Adrenal gland (tissue), 19 donors: ENCODE data around the gene ALPK1. TPM values are rescaled to one million over a fixed set of nuclear protein-coding genes. Genes with fewer than 3 reads are reported as not detected.

Experiments used
- DNase-seq, 7 donors: peaks; one replicate each; pipeline ENCODE4 v3.0.0-alpha.2; 2019 to 2020
- H3K27ac ChIP-seq, 5 donors: fragments of 200-600 bp; sonication (generic) in 4 of 5; 1 replicate in 3 of 5; 2 replicates in 2 of 5; pipeline versions ENCODE4 v1.5.1 to v1.8.0; 2016 to 2020; ENCODE audit warnings: mild to moderate bottlenecking in 1 of 5
- H3K27me3 ChIP-seq: fragments of 200-600 bp; 2 replicates; pipeline ENCODE4 v1.8.0; 2021
- H3K36me3 ChIP-seq, 2 donors: fragments of 200-600 bp; replicated peaks in 1 of 2; 1 replicate in 1 of 2; 2 replicates in 1 of 2; pipeline versions ENCODE4 v1.5.1 to v1.8.0; 2018 to 2022
- H3K4me1 ChIP-seq, 2 donors: fragments of 200-600 bp; replicated peaks in 1 of 2; 1 replicate in 1 of 2; 2 replicates in 1 of 2; pipeline versions ENCODE4 v1.5.1 to v1.8.0; 2018 to 2021
- H3K4me3 ChIP-seq, 4 donors: fragments of 200-600 bp; sonication (generic) in 3 of 4; one replicate each; pipeline ENCODE4 v1.5.1; 2016 to 2018
- H3K9me3 ChIP-seq, 3 donors: fragments of 200-600 bp; sonication (generic) in 1 of 3; replicated peaks in 1 of 3; 1 replicate in 2 of 3; 2 replicates in 1 of 3; pipeline versions ENCODE4 v1.5.1 to v1.8.0; 2016 to 2021
- POLR2A ChIP-seq, 2 donors: fragments of 450-650 bp; IDR thresholded peaks; one replicate each; pipeline ENCODE4 v1.6.1; 2017; ENCODE audit warnings: antibody characterized with exemption in 2 of 2, mild to moderate bottlenecking in 2 of 2, moderate library complexity in 1 of 2
- WGBS, 4 donors: extraction: QIAGEN DNeasy Blood & Tissue Kit in 2 of 4; methylation state at CpG; one replicate each; pipeline versions ENCODE4 v1.1.5 to v1.1.7; 2013 to 2017; 5-methylcytosine and 5-hydroxymethylcytosine counted together
- intact Hi-C, 2 donors: fragments of 100-400 bp; cut with DNase I; formaldehyde crosslinking; loops; one replicate each; pipeline versions ENCODE4 v1.14.1 to v1.15.0; 2022 to 2023
- long read RNA-seq, 10 donors: library from polyadenylated mRNA in 3 of 10; unstranded in 2 of 10; stranded (forward) in 1 of 10; transcript quantifications; one replicate each; pipeline ENCODE4 v2.0.0 and lab custom pipeline, GENCODE V29; 2021 to 2026
- polyA plus RNA-seq, 3 donors: library from polyadenylated mRNA; stranded (reverse); fragments of 200-250 nt in 2 of 3; fragments of 350-450 nt in 1 of 3; fragmentation: Illumina TruSeq in 1 of 3; extraction: RNeasy Lipid Tissue Mini Kit (QIAGEN cat#74804) in 1 of 3; gene quantifications; one replicate each; pipeline ENCODE4 v1.2.3, GENCODE V29; 2013 to 2014
- total RNA-seq, 9 donors: library from RNA; depleted of rRNA in 4 of 9; stranded (reverse); fragments of >200 nt in 4 of 9; fragments of 120-200 nt in 1 of 9; fragmentation: NEBNext Ultra II Directional in 1 of 9; extraction: Animal tissue kit (Norgen Biotek cat#: 25700) in 1 of 9; gene quantifications; one replicate each; pipeline versions ENCODE4 v1.1.0 to v1.2.4, GENCODE V29; 2013 to 2023
- TF ChIP-seq, protein P1 (sequence below), 6 experiments: fragments of 450-650 bp in 4 of 6; fragments of 200-600 bp in 2 of 6; sonication (generic) in 1 of 6; IDR thresholded peaks; 1 replicate in 5 of 6; 2 replicates in 1 of 6; pipeline versions ENCODE4 v1.5.1 to v1.8.0; 2016 to 2021; ENCODE audit warnings: antibody characterized with exemption in 6 of 6, mild to moderate bottlenecking in 2 of 6, moderate library complexity in 1 of 6
- donor health status: healthy with polysubstance abuse.
- donor health status: Bipolar disorder and iron deficiency.
- donor health status: DM: yes; HTN: yes; CAD: no.
- donor health status: DM: no; HTN: no; CAD: no.
- donor health status: DM: no; HTN: no; CAD: no.
- donor health status: DM: yes; HTN: yes; CAD: no.

ALPK1 gene
- 10 to 100 TPM in 8 of 9 donors, 1 to 10 TPM in 1; 6.0 to 50.4 (median 14.8) TPM for total RNA-seq
- 10 to 100 TPM in 2 of 3 donors, 1 to 10 TPM in 1; 6.8 to 13.8 (median 13.2) TPM for polyA plus RNA-seq
- long read RNA-seq, donor 1, full-length matches to known transcripts, result 1 of 1 reads
- long read RNA-seq, donor 1, partial matches to known transcripts, result 0 of 1 reads
- long read RNA-seq, donor 1, other reads (novel, unspliced or antisense), result 0 of 1 reads
- long read RNA-seq, donor 2, result 0 reads
- long read RNA-seq, donor 3, full-length matches to known transcripts, result 1 of 1 reads
- long read RNA-seq, donor 3, partial matches to known transcripts, result 0 of 1 reads
- long read RNA-seq, donor 3, other reads (novel, unspliced or antisense), result 0 of 1 reads
- long read RNA-seq, donor 4, full-length matches to known transcripts, result 1 of 5 reads
- long read RNA-seq, donor 4, partial matches to known transcripts, result 3 of 5 reads
- long read RNA-seq, donor 4, other reads (novel, unspliced or antisense), result 1 of 5 reads
- long read RNA-seq, donor 5, full-length matches to known transcripts, result 8 of 23 reads
- long read RNA-seq, donor 5, partial matches to known transcripts, result 6 of 23 reads
- long read RNA-seq, donor 5, other reads (novel, unspliced or antisense), result 9 of 23 reads
- long read RNA-seq, donor 6, partial matches to known transcripts, result 7 of 13 reads
- long read RNA-seq, donor 6, other reads (novel, unspliced or antisense), result 6 of 13 reads
- long read RNA-seq, donor 7, result 0 reads
- long read RNA-seq, donor 8, result 0 reads
- long read RNA-seq, donor 9, result 0 reads
- long read RNA-seq, donor 10, result 0 reads

- Histone ChIP-seq H3K4me3 (peak within 1 kb of the TSS in 2 of 4 donors; percentile 15 to 57), H3K36me3 (no peaks in the 10 kb centered on the region), H3K9me3 (no peaks in the 10 kb centered on the region), H3K27ac (peak within 1 kb of the TSS in 4 of 5 donors; percentile 51 to 79 (median 74)), H3K4me1 (peaks cover 0 to 17% of the 10 kb centered on the region in 2 donors), H3K27me3 (no peaks in the 10 kb centered on the region)
- TF ChIP-seq, protein P1, sequence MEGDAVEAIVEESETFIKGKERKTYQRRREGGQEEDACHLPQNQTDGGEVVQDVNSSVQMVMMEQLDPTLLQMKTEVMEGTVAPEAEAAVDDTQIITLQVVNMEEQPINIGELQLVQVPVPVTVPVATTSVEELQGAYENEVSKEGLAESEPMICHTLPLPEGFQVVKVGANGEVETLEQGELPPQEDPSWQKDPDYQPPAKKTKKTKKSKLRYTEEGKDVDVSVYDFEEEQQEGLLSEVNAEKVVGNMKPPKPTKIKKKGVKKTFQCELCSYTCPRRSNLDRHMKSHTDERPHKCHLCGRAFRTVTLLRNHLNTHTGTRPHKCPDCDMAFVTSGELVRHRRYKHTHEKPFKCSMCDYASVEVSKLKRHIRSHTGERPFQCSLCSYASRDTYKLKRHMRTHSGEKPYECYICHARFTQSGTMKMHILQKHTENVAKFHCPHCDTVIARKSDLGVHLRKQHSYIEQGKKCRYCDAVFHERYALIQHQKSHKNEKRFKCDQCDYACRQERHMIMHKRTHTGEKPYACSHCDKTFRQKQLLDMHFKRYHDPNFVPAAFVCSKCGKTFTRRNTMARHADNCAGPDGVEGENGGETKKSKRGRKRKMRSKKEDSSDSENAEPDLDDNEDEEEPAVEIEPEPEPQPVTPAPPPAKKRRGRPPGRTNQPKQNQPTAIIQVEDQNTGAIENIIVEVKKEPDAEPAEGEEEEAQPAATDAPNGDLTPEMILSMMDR (IDR thresholded peaks at IDR 0.05), result no peak
- peak; percentile 20 to 77 for TF ChIP-seq POLR2A (IDR thresholded peaks at IDR 0.05)
- intact Hi-C loops, result no loop called here
- peak in 3 of 7 donors; percentile 28 to 60 (median 51) for DNase-seq
- WGBS, 4 donors, result 1 to 6% (median 2%) methylated on average over 4 of the region's 4 CpGs
Measured at GRCh38 chr4:112296949-112297880, at the start of gene ALPK1. TSS of gene ALPK1 (plus strand) at chr4:112297369.

GRCh38 chr4:112251019-112251643 is 46.0 kb upstream of the ALPK1 start:
- intact Hi-C loops, result no loop called here
- peak in 1 of 7 donors; percentile 20 for DNase-seq
- TF ChIP-seq, protein P1 (IDR thresholded peaks at IDR 0.05), result no peak
- no peak for TF ChIP-seq POLR2A (IDR thresholded peaks at IDR 0.05)
- WGBS, 4 donors, result 52 to 68% (median 62%) methylated on average over 3 of the region's 3 CpGs
- no peak overlapping the region for H3K27ac ChIP-seq
- no peaks in the 10 kb centered on the region for H3K9me3 ChIP-seq
- no peaks in the 10 kb centered on the region for H3K36me3 ChIP-seq
- peaks cover 0 to 13% of the 10 kb centered on the region in 2 donors for H3K4me1 ChIP-seq
- no peaks in the 10 kb centered on the region for H3K27me3 ChIP-seq
- no peak overlapping the region for H3K4me3 ChIP-seq

DNA sequence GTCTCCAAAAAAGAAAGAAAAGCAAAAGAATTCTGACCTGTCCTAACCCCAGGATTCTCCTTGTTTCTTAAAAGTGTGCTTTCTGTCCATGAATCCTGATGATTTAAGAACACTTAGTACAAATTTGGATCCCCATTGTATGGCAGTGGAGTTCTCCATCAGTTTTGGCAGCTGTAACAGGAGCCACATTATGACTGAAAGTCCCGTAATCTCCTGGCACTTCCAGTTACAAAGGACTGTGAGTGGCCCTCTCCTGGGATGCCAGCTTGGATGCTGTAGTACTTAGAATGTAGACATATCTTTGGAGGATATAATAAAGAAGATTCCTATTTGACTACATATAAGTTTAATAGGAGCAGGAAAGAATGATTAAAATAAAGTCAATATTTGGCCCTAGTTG is 44.9 kb upstream of the ALPK1 start:
- Histone ChIP-seq H3K27ac (no peak overlapping the region), H3K9me3 (no peaks in the 10 kb centered on the region), H3K27me3 (no peaks in the 10 kb centered on the region), H3K4me3 (no peak overlapping the region), H3K36me3 (no peaks in the 10 kb centered on the region), H3K4me1 (peaks cover 0 to 13% of the 10 kb centered on the region in 2 donors)
- TF ChIP-seq, protein P1 (IDR thresholded peaks at IDR 0.05), result no peak
- TF ChIP-seq POLR2A (IDR thresholded peaks at IDR 0.05), result no peak
- 72 to 100% (median 97%) methylated on average over 1 of the region's 1 CpG for WGBS, 4 donors
- intact Hi-C loops, result no loop called here
- DNase-seq, result no peak
